Kidney (tissue), 14 donors: ENCODE measurements around the gene ZMYND10. TPM values are rescaled to one million over a fixed set of nuclear protein-coding genes. Genes with fewer than 3 reads are reported as not detected.

Experiments used
- DNase-seq, 5 donors: peaks; one replicate each; pipeline ENCODE4 v3.0.0-alpha.2; 2013 to 2020
- FAIRE-seq: peaks from 2 replicates; lab custom pipeline; 2012; peaks lifted over from hg19 to GRCh38; lab: Jason Lieb, UNC
- H3K27ac ChIP-seq, 2 donors: one replicate each; pipeline ENCODE4 v1.7.0; 2013; ENCODE audit warnings: low read depth in 2 of 2, low read length in 2 of 2, inconsistent platforms in 1 of 2
- H3K27me3 ChIP-seq: one replicate; pipeline ENCODE4 v1.7.1; 2013; ENCODE audit warnings: low read length, inconsistent platforms; ENCODE audit not compliant: control insufficient read depth, insufficient read depth
- H3K36me3 ChIP-seq, 3 donors: one replicate each; pipeline versions ENCODE4 v1.7.0 to v1.7.1; 2013; ENCODE audit warnings: low read length in 3 of 3, control low read depth in 1 of 3, inconsistent platforms in 1 of 3; ENCODE audit not compliant: insufficient read depth in 3 of 3, control insufficient read depth in 2 of 3
- H3K4me1 ChIP-seq, 3 donors: one replicate each; pipeline versions ENCODE4 v1.7.0 to v1.7.1; 2013; ENCODE audit warnings: low read length in 3 of 3, inconsistent platforms in 1 of 3, low read depth in 1 of 3; ENCODE audit not compliant: control insufficient read depth in 2 of 3, insufficient read depth in 2 of 3
- H3K4me3 ChIP-seq, 3 donors: one replicate each; pipeline versions ENCODE4 v1.7.0 to v1.8.1; 2013; ENCODE audit warnings: low read length in 3 of 3, control low read depth in 1 of 3, inconsistent platforms in 1 of 3
- H3K9ac ChIP-seq, 3 donors: one replicate each; pipeline versions ENCODE4 v1.7.0 to v1.7.1; 2013; ENCODE audit warnings: low read length in 3 of 3, control low read depth in 1 of 3, inconsistent platforms in 1 of 3
- H3K9me3 ChIP-seq, 3 donors: one replicate each; pipeline versions ENCODE4 v1.7.0 to v1.7.1; 2013; ENCODE audit warnings: low read length in 3 of 3, control low read depth in 1 of 3, inconsistent platforms in 1 of 3; ENCODE audit not compliant: control insufficient read depth in 2 of 3, insufficient read depth in 1 of 3
- CTCF ChIP-seq: IDR thresholded peaks from 3 replicates; pipeline ENCODE4 v1.5.1; 2012; ENCODE audit warnings: mild to moderate bottlenecking, moderate library complexity, borderline replicate concordance; ENCODE audit not compliant: insufficient read depth; ENCODE audit errors: extremely low read depth
- intact Hi-C: fragments of 100-400 bp; cut with DNase I; formaldehyde crosslinking; loops from one replicate; pipeline ENCODE4 v1.11.1; 2022
- polyA plus RNA-seq: library from polyadenylated mRNA; stranded (reverse); fragments of 350-450 nt; fragmentation: Illumina TruSeq; extraction: RNeasy Lipid Tissue Mini Kit (QIAGEN cat#74804); gene quantifications from one replicate; pipeline ENCODE4 v1.2.3, GENCODE V29; 2014; ENCODE audit warnings: low read depth, low replicate concordance; ENCODE audit not compliant: insufficient read depth
- total RNA-seq: library from RNA; stranded (reverse); fragmentation: NEBNext Ultra II Directional; extraction: Animal tissue kit (Norgen Biotek cat#: 25700); gene quantifications from one replicate; pipeline ENCODE4 v1.2.1, GENCODE V29; 2021
- donor health status: control.
- donor health status: control.
- donor health status: control.
- donor health status: control.
- donor health status: control.
- donor health status: DM: yes; HTN: yes; CAD: no.
- donor health status: Normal renal cell carcinoma (clear cell type).

The ZMYND10 gene
- total and polyA plus RNA-seq, 2 donors from 2014 or later: 10.0 to 14.2 TPM

GRCh38 chr3:50373146-50374051, 27.9 kb upstream of the ZMYND10 start:
- intact Hi-C loops: no loop called here
- H3K4me1 ChIP-seq: peaks cover 0 to under 1% (median 0%) of the 10 kb centered on the region in 3 donors
- no peaks in the 10 kb centered on the region for H3K9me3 ChIP-seq
- H3K4me3 ChIP-seq: no peak overlapping the region
- FAIRE-seq (no peak), DNase-seq (peak in 4 of 5 donors; percentile 46 to 80 (median 64))
- no peak overlapping the region for H3K27ac ChIP-seq
- H3K9ac ChIP-seq: no peak overlapping the region
- no peak for TF ChIP-seq CTCF
- H3K36me3 ChIP-seq: no peaks in the 10 kb centered on the region
- no peaks in the 10 kb centered on the region for H3K27me3 ChIP-seq

- H3K36me3 ChIP-seq: no peaks in the 10 kb centered on the region
- intact Hi-C loops: no loop called here
- no peaks in the 10 kb centered on the region for H3K9me3 ChIP-seq
- TF ChIP-seq CTCF: no peak
- no peak overlapping the region for H3K27ac ChIP-seq
- no peaks in the 10 kb centered on the region for H3K27me3 ChIP-seq
- DNase-seq (peak in 4 of 5 donors; percentile 39 to 78 (median 61)), FAIRE-seq (no peak)
- no peak overlapping the region for H3K9ac ChIP-seq
- H3K4me3 ChIP-seq: no peak overlapping the region
- H3K4me1 ChIP-seq: no peaks in the 10 kb centered on the region
Measured at GRCh38 chr3:50372349-50372748, 26.8 kb upstream of the ZMYND10 start.

- H3K4me1 ChIP-seq: peaks cover 0 to 4% (median 0%) of the 10 kb centered on the region in 3 donors
- DNase-seq: no peak
- H3K36me3 ChIP-seq: no peaks in the 10 kb centered on the region
- H3K9ac ChIP-seq: no peak overlapping the region
- intact Hi-C loops: no loop called here
- no peak overlapping the region for H3K4me3 ChIP-seq
- TF ChIP-seq CTCF: no peak
- no peaks in the 10 kb centered on the region for H3K27me3 ChIP-seq
- FAIRE-seq: no peak
- no peak overlapping the region for H3K27ac ChIP-seq
- no peaks in the 10 kb centered on the region for H3K9me3 ChIP-seq
Measured at GRCh38 chr3:50371133-50371685, 25.7 kb upstream of the ZMYND10 start.
